ENCODE measurements around the gene MYT1.

MYT1 gene

DNA sequence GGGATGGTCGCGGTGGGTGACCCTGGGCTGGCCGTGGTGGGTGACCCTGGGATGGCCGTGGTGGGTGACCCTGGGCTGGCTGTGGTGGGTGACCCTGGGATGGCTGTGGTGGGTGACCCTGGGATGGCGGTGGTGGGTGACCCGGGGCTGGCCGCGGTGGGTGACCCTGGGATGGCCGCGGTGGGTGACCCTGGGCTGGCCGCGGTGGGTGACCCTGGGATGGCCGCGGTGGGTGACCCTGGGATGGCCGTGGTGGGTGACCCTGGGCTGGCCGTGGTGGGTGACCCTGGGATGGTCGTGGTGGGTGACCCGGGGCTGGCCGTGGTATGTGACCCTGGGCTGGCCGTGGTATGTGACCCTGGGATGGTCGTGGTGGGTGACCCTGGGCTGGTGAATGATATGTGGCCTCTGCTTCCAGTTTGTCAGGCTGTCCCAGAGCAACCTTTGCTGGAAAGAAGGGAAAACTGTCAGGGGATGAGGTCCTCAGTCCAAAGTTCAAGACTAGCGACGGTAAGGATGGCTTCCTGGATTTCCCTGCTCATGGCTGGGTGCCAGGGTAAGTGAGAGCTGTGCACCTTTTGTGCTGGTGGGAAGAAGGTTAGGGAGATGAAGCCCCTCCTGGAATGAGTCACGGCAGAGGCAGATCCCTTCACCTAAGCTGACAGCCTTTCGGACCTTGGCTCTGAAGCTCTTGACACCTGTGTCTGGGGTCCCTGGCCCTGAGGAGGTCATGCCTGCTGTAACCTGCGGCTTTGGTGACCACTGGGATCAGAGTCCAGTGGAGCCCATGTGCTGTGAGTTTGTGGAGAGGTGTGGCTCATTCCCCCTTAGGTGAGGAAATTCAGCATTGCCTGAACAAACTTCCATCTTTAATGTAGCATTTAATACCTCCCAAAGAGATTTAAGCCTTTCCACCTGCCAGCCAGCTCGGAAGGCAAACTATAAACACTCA lies 72.2 kb downstream of the MYT1 start:
- no peak for DNase-seq

GRCh38 chr20:64237316-64237715 lies 73.1 kb downstream of the MYT1 start:
- no peak for DNase-seq

DNA sequence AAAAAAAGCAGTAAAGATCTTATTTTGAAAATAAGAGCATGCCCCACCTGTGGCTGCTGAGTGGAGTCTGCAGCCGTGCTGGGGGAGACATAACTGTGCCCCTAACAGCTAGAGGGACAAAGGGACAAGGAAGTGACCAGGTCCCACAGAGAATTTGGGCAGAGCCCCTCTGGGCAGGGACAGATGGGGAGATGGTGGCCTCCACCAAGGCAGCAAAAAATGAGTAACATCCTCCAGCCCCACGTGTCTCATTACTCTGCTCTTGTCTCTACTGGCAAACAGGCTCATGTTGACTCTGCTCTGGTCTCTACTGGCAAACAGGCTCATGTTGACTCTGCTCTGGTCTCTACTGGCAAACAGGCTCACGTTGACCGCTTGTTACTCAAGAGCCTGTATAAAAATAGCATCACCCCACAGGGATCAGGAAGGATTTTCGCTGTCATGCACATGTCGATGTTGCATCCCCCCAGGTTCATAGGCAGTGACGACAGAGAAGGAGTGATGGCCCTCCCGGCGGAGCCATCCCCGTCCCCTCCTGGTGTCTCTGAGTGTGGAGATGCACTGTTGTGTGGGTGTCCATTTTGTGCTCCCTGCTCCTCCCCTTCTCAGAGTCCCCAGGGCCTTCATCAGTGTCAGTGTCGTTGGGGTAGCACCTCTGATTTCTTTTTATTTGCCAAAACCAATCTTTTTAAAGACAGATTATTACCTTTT lies 74.0 kb downstream of the MYT1 start:
- DNase-seq: no peak

- no peak for DNase-seq
These were observed 74.7 kb downstream of the MYT1 start for GRCh38 chr20:64238851-64239387.

- no peak for DNase-seq
These were observed 75.4 kb downstream of the MYT1 start for GRCh38 chr20:64239449-64240242.

DNA sequence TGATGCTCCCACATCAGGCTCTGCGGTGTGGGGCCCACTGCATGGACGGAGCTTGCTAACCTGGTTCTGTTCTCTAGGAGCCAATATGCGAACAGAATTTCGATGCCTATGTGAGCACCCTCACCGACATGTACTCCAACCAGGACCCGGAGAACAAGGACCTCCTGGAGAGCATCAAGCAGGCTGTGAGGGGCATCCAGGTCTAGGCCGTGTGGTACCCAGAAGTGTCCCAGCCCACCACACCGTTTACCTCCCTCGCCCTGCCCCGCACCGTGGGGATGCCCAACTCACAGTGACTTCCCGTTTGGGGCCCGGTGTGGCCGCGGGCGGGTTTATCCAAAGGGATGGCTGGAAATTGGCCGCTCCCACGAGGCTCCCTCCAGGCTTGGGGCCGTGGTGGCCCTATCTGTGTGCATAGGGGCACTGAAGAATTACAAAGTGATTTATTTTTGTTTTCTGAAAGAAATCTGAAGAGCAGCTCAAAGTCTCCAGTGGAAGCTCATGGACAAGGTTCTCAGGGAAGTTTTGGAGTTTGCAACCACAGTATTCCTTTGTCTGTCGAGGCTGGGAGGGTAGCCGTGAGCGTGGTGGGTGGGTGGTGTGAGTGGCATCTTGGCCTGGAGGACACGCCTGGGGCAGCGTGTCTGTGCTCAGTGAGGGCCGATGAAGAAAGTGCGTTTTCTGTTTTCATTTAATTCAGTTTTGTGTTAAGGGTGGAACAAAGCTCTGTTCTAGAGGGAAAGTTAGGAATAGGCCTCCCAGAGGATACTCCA lies 76.2 kb downstream of the MYT1 start:
- no peak for DNase-seq

DNA sequence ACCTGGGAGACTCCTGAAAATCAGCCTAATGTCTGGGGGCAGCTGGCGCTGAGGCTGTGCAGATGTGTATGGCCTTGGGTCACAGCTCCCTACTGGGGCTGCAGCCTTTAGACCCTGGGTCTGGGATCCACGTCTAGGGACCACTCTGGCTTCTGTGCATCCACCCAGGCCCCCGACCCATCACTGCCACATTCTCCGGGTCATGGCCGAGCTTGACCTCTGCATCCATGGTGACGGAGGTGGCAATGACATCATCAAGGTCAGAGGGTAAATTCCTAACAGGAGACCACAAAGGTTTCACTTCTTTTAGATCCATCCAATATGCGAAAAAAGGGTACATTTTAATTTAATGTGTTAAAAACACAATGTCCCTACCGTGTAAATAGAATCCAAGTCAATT lies 76.8 kb downstream of the MYT1 start:
- DNase-seq: no peak

- DNase-seq: no peak
These were observed 77.9 kb downstream of the MYT1 start for GRCh38 chr20:64242003-64242796.

- DNase-seq: no peak
These were observed 78.7 kb downstream of the MYT1 start for GRCh38 chr20:64242797-64243475.

GRCh38 chr20:64244281-64244805 lies 80.1 kb downstream of the MYT1 start:
- no peak for DNase-seq

- DNase-seq: no peak
These were observed 80.8 kb downstream of the MYT1 start for GRCh38 chr20:64244870-64245603.

DNA sequence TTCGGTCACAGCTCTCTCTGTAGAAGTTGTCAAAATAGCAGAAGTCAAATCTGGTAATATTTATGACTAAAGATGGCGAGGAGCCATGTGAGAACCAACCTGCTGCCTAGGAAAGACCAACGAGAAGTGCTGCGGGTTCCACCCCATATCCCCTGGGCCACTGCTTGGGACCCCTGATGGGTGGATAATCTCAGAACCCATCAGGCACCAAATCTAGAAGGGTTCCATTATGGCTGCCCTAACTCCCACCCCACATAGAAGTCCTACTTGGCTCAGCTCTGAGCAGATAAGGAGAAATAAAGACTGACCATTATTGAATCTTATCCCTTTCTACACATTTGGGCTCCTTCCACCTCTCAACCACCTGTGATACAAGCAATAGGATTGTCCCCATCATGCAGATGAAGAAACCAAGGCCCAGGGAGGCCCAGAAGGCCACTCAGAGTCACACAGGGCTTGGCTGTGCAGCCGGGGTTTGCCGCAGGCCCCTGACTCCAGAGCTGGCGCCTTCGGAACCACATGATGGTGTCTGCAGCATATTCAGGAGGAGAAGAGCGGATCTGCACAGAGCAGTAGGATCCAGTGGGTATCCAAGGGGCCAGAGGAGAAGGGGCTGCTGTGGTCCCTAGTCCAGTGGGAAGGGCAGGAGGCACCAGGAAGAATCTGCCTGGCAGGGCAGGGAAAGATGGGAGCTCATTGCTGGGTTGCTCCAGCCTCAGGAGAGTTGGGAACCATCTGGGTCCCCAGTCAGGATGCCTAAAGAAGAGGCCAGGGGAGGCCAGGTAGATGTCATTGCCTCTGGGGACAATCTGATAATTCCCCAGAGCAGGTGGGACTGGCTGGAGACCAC lies 81.7 kb downstream of the MYT1 start:
- no peak for DNase-seq

GRCh38 chr20:64246616-64247306 lies 82.5 kb downstream of the MYT1 start:
- no peak for DNase-seq

- DNase-seq: no peak
These were observed 83.0 kb downstream of the MYT1 start for GRCh38 chr20:64247307-64247618.

DNA sequence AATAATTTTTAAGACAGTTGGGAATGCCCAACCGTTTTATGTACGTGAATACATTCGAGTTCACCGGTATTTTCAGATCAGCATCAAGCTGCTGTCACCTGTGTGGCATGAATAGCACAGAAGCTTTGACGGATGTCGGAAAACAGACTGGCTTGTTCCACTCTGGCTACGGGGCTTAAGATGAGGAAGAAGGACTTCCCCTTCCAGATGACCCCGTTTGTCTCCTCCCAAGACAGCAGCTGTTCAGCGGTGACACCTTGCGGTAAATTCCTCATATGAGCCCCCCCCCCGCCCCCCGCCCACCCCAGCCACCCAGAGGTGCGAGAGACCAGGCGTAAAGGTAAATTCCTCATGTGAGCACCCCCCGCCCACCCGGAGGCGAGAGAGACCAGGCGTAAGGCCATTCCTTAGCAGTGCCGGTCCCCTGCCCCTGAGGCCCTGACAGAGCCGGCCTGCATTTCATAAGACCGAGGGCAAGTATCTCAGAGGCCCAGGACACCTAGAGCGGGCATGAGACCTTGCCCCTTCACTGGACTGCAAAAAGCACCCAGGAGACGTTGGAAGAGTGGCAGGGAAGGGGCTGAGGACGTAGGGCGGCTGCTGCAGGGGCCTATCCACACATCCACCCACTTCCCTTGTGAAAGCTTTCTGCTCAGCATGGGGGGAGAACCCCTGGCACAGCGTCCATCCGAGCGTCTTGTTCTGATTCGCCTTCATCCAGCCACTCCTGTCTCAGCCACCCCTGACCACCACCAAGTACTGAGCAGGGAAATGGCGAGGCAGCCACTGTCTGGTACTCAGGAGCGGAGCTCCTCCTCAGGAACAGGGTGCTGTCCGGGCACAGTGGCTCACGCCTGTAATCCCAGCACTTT lies 84.0 kb downstream of the MYT1 start:
- no peak for DNase-seq

GRCh38 chr20:64250027-64250426 lies 85.8 kb downstream of the MYT1 start:
- DNase-seq: no peak

DNA sequence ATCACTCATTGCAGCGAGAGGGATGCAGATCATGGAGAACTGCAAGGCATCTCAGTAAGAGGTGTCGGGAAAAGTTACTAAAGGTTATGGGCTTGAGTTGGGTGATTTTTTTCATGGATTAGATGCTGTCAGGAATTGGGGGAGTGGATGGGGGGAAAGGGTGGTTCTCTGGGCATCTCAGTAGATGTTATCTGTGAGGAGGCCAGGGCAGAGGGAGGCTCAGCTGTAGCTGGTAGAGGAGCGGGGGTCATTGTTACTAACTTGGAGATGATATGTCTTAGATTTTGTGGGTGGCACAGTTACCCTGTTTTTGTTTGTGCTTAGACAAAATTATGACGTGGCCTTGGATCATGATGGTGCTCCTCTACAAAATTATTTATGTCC lies 88.7 kb downstream of the MYT1 start:
- no peak for DNase-seq

All from activated gamma-delta T cell (primary cell).